IPS DF 6.9 (cell line): ENCODE results near the gene MARK1.
"Not testable (repeated sequence)": the region's sequence is repeated elsewhere in the genome, so short reads cannot be mapped to it uniquely, and the experiment has no call there.

Experiments
- DNase-seq: peaks from one replicate; pipeline ENCODE4 v3.0.0-alpha.2; 2013; ENCODE audit warnings: low read depth, low spot score
- H3K27ac ChIP-seq: one replicate; pipeline ENCODE4 v1.5.1; 2013; ENCODE audit warnings: low read length, control low read depth
- H3K27me3 ChIP-seq: 2 replicates; pipeline ENCODE4 v1.6.1; 2013; ENCODE audit warnings: mild to moderate bottlenecking, low read length; ENCODE audit not compliant: control insufficient read depth, insufficient read depth
- H3K36me3 ChIP-seq: 2 replicates; pipeline ENCODE4 v1.6.1; 2013; ENCODE audit warnings: low read length; ENCODE audit not compliant: control insufficient read depth, insufficient read depth
- H3K4me1 ChIP-seq: 2 replicates; pipeline ENCODE4 v1.6.1; 2013; ENCODE audit warnings: low read length; ENCODE audit not compliant: control insufficient read depth, insufficient read depth
- H3K4me3 ChIP-seq: 2 replicates; pipeline ENCODE4 v1.5.1; 2013; ENCODE audit warnings: mild to moderate bottlenecking, low read length
- H3K9me3 ChIP-seq: 2 replicates; pipeline ENCODE4 v1.6.1; 2013; ENCODE audit warnings: low read length, inconsistent platforms; ENCODE audit not compliant: control insufficient read depth, insufficient read depth
- WGBS: extraction: QIAGEN DNeasy Blood & Tissue Kit; methylation state at CpG from one replicate; pipeline ENCODE4 v1.1.7; 2013; ENCODE audit warnings: mixed read lengths, missing lambda C conversion rate; ENCODE audit not compliant: insufficient read length, insufficient coverage; 5-methylcytosine and 5-hydroxymethylcytosine counted together

MARK1 gene

GRCh38 chr1:220605651-220606050, 77.7 kb downstream of the MARK1 start:
- H3K27me3 ChIP-seq, DNase-seq, H3K9me3 ChIP-seq, H3K4me1 ChIP-seq, H3K36me3 ChIP-seq, H3K4me3 ChIP-seq, H3K27ac ChIP-seq: not testable (repeated sequence)
- WGBS: no CpG with 5 or more reads among the region's 4 CpGs

GRCh38 chr1:220611100-220611499, 83.2 kb downstream of the MARK1 start:
- not testable (repeated sequence) for H3K9me3 ChIP-seq, H3K36me3 ChIP-seq, H3K27me3 ChIP-seq, H3K4me3 ChIP-seq, H3K27ac ChIP-seq, DNase-seq, H3K4me1 ChIP-seq
- WGBS: no CpG with 5 or more reads among the region's 11 CpGs

- no peaks in the 10 kb centered on the region for H3K27me3 ChIP-seq
- H3K27ac ChIP-seq: no peak overlapping the region
- no peak overlapping the region for H3K4me3 ChIP-seq
- no peaks in the 10 kb centered on the region for H3K9me3 ChIP-seq
- no peaks in the 10 kb centered on the region for H3K36me3 ChIP-seq
- no peaks in the 10 kb centered on the region for H3K4me1 ChIP-seq
- DNase-seq: no peak
Measured at GRCh38 chr1:220616836-220617235, 88.9 kb downstream of the MARK1 start.

- Histone ChIP-seq H3K36me3 (no peaks in the 10 kb centered on the region; the same call in 1 of the 2 replicates), H3K27me3 (no peaks in the 10 kb centered on the region), H3K4me1 (peaks cover 1% of the 10 kb centered on the region; the same call in 1 of the 2 replicates), H3K27ac (no peak overlapping the region), H3K4me3 (no peak overlapping the region), H3K9me3 (no peaks in the 10 kb centered on the region; the same call in 1 of the 2 replicates)
- no peak for DNase-seq
- WGBS: no CpG with 5 or more reads among the region's 5 CpGs
Measured at GRCh38 chr1:220628431-220628830, 100.5 kb downstream of the MARK1 start.

GRCh38 chr1:220631238-220631815, 103.4 kb downstream of the MARK1 start:
- DNase-seq: no peak
- peaks cover 1% of the 10 kb centered on the region; the same call in 1 of the 2 replicates for H3K4me1 ChIP-seq
- H3K27ac ChIP-seq: no peak overlapping the region
- no peaks in the 10 kb centered on the region for H3K27me3 ChIP-seq
- H3K36me3 ChIP-seq: no peaks in the 10 kb centered on the region
- no peak overlapping the region for H3K4me3 ChIP-seq
- no CpG with 5 or more reads among the region's 4 CpGs for WGBS
- no peaks in the 10 kb centered on the region; the same call in 1 of the 2 replicates for H3K9me3 ChIP-seq

GRCh38 chr1:220637759-220638158, 109.8 kb downstream of the MARK1 start:
- no peak overlapping the region for H3K27ac ChIP-seq
- H3K36me3 ChIP-seq: no peaks in the 10 kb centered on the region
- no peaks in the 10 kb centered on the region for H3K9me3 ChIP-seq
- WGBS: no CpG with 5 or more reads among the region's 1 CpG
- no peak overlapping the region for H3K4me3 ChIP-seq
- 0 out of 2 replicates have a peak, but pooled peaks cover 2% of the 10 kb centered on the region for H3K4me1 ChIP-seq
- no peaks in the 10 kb centered on the region for H3K27me3 ChIP-seq
- no peak for DNase-seq

GRCh38 chr1:220642285-220642684, 114.3 kb downstream of the MARK1 start:
- no CpG with 5 or more reads among the region's 4 CpGs for WGBS
- Histone ChIP-seq H3K9me3 (no peaks in the 10 kb centered on the region), H3K27me3 (no peaks in the 10 kb centered on the region), H3K4me3 (no peak overlapping the region), H3K36me3 (no peaks in the 10 kb centered on the region), H3K4me1 (0 out of 2 replicates have a peak, but pooled peaks cover 2% of the 10 kb centered on the region), H3K27ac (no peak overlapping the region)
- DNase-seq: no peak

- H3K27ac ChIP-seq: no peak overlapping the region
- no CpG with 5 or more reads among the region's 13 CpGs for WGBS
- no peak for DNase-seq
- H3K9me3 ChIP-seq: no peaks in the 10 kb centered on the region
- no peaks in the 10 kb centered on the region for H3K27me3 ChIP-seq
- H3K4me3 ChIP-seq: no peak overlapping the region
- no peaks in the 10 kb centered on the region for H3K4me1 ChIP-seq
- H3K36me3 ChIP-seq: peaks cover 3% of the 10 kb centered on the region; the same call in 1 of the 2 replicates
Measured at GRCh38 chr1:220652995-220653394, 125.1 kb downstream of the MARK1 start.

- Histone ChIP-seq H3K4me1 (no peaks in the 10 kb centered on the region), H3K4me3 (no peak overlapping the region), H3K27ac (no peak overlapping the region), H3K27me3 (no peaks in the 10 kb centered on the region), H3K9me3 (no peaks in the 10 kb centered on the region), H3K36me3 (peaks cover 3% of the 10 kb centered on the region; the same call in 1 of the 2 replicates)
- no CpG with 5 or more reads among the region's 1 CpG for WGBS
- DNase-seq: no peak
Measured at GRCh38 chr1:220655509-220655908, 127.6 kb downstream of the MARK1 start.

- Histone ChIP-seq H3K4me1 (no peaks in the 10 kb centered on the region), H3K27ac (no peak overlapping the region), H3K4me3 (no peak overlapping the region), H3K9me3 (no peaks in the 10 kb centered on the region), H3K27me3 (no peaks in the 10 kb centered on the region), H3K36me3 (peaks cover 3% of the 10 kb centered on the region; the same call in 1 of the 2 replicates)
- no peak for DNase-seq
Measured at GRCh38 chr1:220655961-220656740, 128.2 kb downstream of the MARK1 start.

- DNase-seq: no peak
- no peaks in the 10 kb centered on the region for H3K27me3 ChIP-seq
- no peaks in the 10 kb centered on the region for H3K4me1 ChIP-seq
- no peaks in the 10 kb centered on the region for H3K9me3 ChIP-seq
- no peak overlapping the region for H3K4me3 ChIP-seq
- H3K27ac ChIP-seq: no peak overlapping the region
- no peaks in the 10 kb centered on the region for H3K36me3 ChIP-seq
- WGBS: no CpG with 5 or more reads among the region's 3 CpGs
Measured at GRCh38 chr1:220666349-220666748, 138.4 kb downstream of the MARK1 start.
